ENCODE data around the gene MAP2K1. TPM values are rescaled to one million over a fixed set of nuclear protein-coding genes. Genes with fewer than 3 reads are reported as not detected.

Gene MAP2K1
- total RNA-seq, 1 experiment from 2014 or later = 56.8 TPM

DNA sequence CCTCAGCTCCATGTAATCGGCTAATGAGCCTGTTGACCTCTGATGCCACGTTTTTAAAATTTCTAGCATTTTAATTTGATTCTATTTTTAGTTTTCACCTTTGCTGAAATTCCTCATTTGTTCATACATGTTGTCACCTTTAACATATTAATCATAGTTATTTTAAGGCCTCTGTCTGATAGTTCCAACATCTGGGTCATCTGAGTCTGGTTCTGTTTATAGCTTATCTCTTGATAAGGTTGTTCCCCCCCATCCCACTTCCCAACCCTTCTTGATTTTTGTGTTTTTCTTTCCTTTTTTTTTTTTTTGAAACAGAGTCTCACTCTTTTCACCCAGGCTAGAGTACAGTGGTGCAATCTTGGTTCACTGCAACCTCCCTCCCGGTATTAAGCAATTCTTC lies 36.4 kb downstream of the MAP2K1 start:
- DNase-seq (ENCODE audit: low spot score) = no peak
- Histone ChIP-seq H3K4me3 (ENCODE audit: low read depth, low read length, poor library complexity, severe bottlenecking) (no peak overlapping the region), H3K4me1 (ENCODE audit: insufficient read depth, low read length, poor library complexity, severe bottlenecking) (no peaks in the 10 kb centered on the region), H3K27ac (ENCODE audit: low read depth, low read length, poor library complexity, severe bottlenecking) (no peak overlapping the region), H3K27me3 (replicated peaks; ENCODE audit: insufficient read depth, low read depth, low read length, poor library complexity) (no peaks in the 10 kb centered on the region), H3K9me3 (ENCODE audit: low read depth, low read length, poor library complexity, severe bottlenecking) (no peaks in the 10 kb centered on the region), H3K36me3 (ENCODE audit: insufficient read depth, low read length, poor library complexity, severe bottlenecking) (no peaks in the 10 kb centered on the region)
- no TSS peak for BruUV-seq (replicated peaks)
- POLR2A ChIA-PET (ENCODE audit: low non-redundant PET) = interaction anchor here (0.6 kb wide), 1 partner anchor 22 kb away, joined by 3 read pairs; no protein-coding TSS in a partner anchor
- TF ChIP-seq, protein P1, sequence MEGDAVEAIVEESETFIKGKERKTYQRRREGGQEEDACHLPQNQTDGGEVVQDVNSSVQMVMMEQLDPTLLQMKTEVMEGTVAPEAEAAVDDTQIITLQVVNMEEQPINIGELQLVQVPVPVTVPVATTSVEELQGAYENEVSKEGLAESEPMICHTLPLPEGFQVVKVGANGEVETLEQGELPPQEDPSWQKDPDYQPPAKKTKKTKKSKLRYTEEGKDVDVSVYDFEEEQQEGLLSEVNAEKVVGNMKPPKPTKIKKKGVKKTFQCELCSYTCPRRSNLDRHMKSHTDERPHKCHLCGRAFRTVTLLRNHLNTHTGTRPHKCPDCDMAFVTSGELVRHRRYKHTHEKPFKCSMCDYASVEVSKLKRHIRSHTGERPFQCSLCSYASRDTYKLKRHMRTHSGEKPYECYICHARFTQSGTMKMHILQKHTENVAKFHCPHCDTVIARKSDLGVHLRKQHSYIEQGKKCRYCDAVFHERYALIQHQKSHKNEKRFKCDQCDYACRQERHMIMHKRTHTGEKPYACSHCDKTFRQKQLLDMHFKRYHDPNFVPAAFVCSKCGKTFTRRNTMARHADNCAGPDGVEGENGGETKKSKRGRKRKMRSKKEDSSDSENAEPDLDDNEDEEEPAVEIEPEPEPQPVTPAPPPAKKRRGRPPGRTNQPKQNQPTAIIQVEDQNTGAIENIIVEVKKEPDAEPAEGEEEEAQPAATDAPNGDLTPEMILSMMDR (conservative IDR thresholded peaks at IDR 0.05; ENCODE audit: low read depth, low read length) = no peak
- TF ChIP-seq EZH2 (IDR thresholded peaks at IDR 0.05; ENCODE audit: borderline replicate concordance, low read depth, low read length, poor library complexity, severe bottlenecking) = no peak
- CTCF ChIA-PET = interaction anchor here (0.6 kb wide), 1 partner anchor 726 kb away, joined by 4 read pairs; no protein-coding TSS in a partner anchor
- intact Hi-C loops (cut with micrococcal nuclease; ENCODE audit: unreplicated experiment) = no loop called here

- no peaks in the 10 kb centered on the region for H3K27me3 ChIP-seq (replicated peaks; ENCODE audit: insufficient read depth, low read depth, low read length, poor library complexity)
- H3K4me1 ChIP-seq (ENCODE audit: insufficient read depth, low read length, poor library complexity, severe bottlenecking) = no peaks in the 10 kb centered on the region
- no peaks in the 10 kb centered on the region for H3K9me3 ChIP-seq (ENCODE audit: low read depth, low read length, poor library complexity, severe bottlenecking)
- ChIA-PET CTCF (no interaction called here), POLR2A (ENCODE audit: low non-redundant PET) (interaction anchor here (0.7 kb wide), 1 partner anchor 1468 kb away, joined by 3 read pairs; no protein-coding TSS in a partner anchor)
- intact Hi-C loops (cut with micrococcal nuclease; ENCODE audit: unreplicated experiment) = no loop called here
- no peak overlapping the region for H3K27ac ChIP-seq (ENCODE audit: low read depth, low read length, poor library complexity, severe bottlenecking)
- no peak overlapping the region for H3K4me3 ChIP-seq (ENCODE audit: low read depth, low read length, poor library complexity, severe bottlenecking)
- BruUV-seq (replicated peaks) = no TSS peak
- H3K36me3 ChIP-seq (ENCODE audit: insufficient read depth, low read length, poor library complexity, severe bottlenecking) = no peaks in the 10 kb centered on the region
- no peak for DNase-seq (ENCODE audit: low spot score)
- TF ChIP-seq EZH2 (IDR thresholded peaks at IDR 0.05; ENCODE audit: borderline replicate concordance, low read depth, low read length, poor library complexity, severe bottlenecking) = no peak
- TF ChIP-seq, protein P1 (conservative IDR thresholded peaks at IDR 0.05; ENCODE audit: low read depth, low read length) = no peak
These were observed 38.4 kb downstream of the MAP2K1 start for GRCh38 chr15:66424963-66425612.

DNA sequence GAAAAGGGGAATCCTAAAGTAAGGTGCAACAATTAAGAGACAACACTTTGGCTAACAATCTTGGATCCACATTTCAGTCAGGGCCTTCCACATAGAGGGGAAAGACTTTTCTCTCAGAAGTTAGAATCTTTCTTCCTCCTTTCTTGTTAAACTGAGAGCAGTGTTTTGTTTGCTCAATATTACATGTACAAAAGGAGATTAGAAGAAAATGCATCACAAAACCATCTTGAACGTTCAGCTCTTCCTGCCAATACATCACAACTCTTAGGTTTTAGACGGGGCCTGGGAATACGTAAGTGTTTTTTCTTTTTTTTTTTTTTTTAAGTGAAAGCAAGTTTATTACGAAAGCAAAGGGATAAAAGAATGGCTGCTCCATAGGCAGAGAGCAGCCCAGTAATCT lies 39.1 kb downstream of the MAP2K1 start:
- TF ChIP-seq EZH2 (IDR thresholded peaks at IDR 0.05; ENCODE audit: borderline replicate concordance, low read depth, low read length, poor library complexity, severe bottlenecking) = no peak
- TF ChIP-seq, protein P1 (conservative IDR thresholded peaks at IDR 0.05; ENCODE audit: low read depth, low read length) = no peak
- POLR2A ChIA-PET (ENCODE audit: low non-redundant PET) = interaction anchor here (0.7 kb wide), 1 partner anchor 1467 kb away, joined by 3 read pairs; no protein-coding TSS in a partner anchor

More for the DNA sequence above, 39.1 kb downstream of the MAP2K1 start:
- Histone ChIP-seq H3K36me3 (ENCODE audit: insufficient read depth, low read length, poor library complexity, severe bottlenecking) (no peaks in the 10 kb centered on the region), H3K4me3 (ENCODE audit: low read depth, low read length, poor library complexity, severe bottlenecking) (no peak overlapping the region), H3K4me1 (ENCODE audit: insufficient read depth, low read length, poor library complexity, severe bottlenecking) (peaks cover 4% of the 10 kb centered on the region), H3K9me3 (ENCODE audit: low read depth, low read length, poor library complexity, severe bottlenecking) (no peaks in the 10 kb centered on the region), H3K27ac (ENCODE audit: low read depth, low read length, poor library complexity, severe bottlenecking) (no peak overlapping the region), H3K27me3 (replicated peaks; ENCODE audit: insufficient read depth, low read depth, low read length, poor library complexity) (no peaks in the 10 kb centered on the region)
- CTCF ChIA-PET = no interaction called here
- intact Hi-C loops (cut with micrococcal nuclease; ENCODE audit: unreplicated experiment) = no loop called here
- BruUV-seq (replicated peaks) = no TSS peak
- DNase-seq (ENCODE audit: low spot score) = no peak

Measured in A673 (cell line).